GM23338 (cell line): ENCODE data around the gene NDUFAF8. TPM values are rescaled to one million over a fixed set of nuclear protein-coding genes. Genes with fewer than 3 reads are reported as not detected.

Experiments used
- ATAC-seq: fragments of 200-7000 bp; cut with Tn5 transposase; 3 replicates; pipeline ENCODE4 v1.9.1; 2020
- DNase-seq: peaks from one replicate; pipeline ENCODE4 v3.0.0-alpha.2; 2015; ENCODE audit warnings: low spot score
- H2AFZ ChIP-seq: fragments of 200-600 bp; sonication (generic); 2 replicates; pipeline ENCODE4 v1.8.0; 2016; ENCODE audit warnings: antibody characterized with exemption, mild to moderate bottlenecking, moderate library complexity
- H3F3A ChIP-seq: fragments of 200-600 bp; sonication (generic); replicated peaks from 2 replicates; pipeline ENCODE4 v1.8.0; 2017; ENCODE audit warnings: antibody characterized with exemption, mixed run types, low read depth
- H3K27ac ChIP-seq: fragments of 200-600 bp; sonication (generic); 2 replicates; pipeline ENCODE4 v1.6.1; 2016; ENCODE audit warnings: low read depth
- H3K27me3 ChIP-seq: fragments of 200-600 bp; sonication (generic); 2 replicates; pipeline ENCODE4 v1.8.0; 2016; ENCODE audit warnings: mild to moderate bottlenecking, mixed run types, moderate library complexity; ENCODE audit not compliant: insufficient read depth
- H3K36me3 ChIP-seq: fragments of 200-600 bp; sonication (generic); 2 replicates; pipeline ENCODE4 v1.8.0; 2016; ENCODE audit warnings: mild to moderate bottlenecking; ENCODE audit not compliant: insufficient read depth
- H3K4me1 ChIP-seq: fragments of 200-600 bp; sonication (generic); 2 replicates; pipeline ENCODE4 v1.8.0; 2016; ENCODE audit warnings: mild to moderate bottlenecking, moderate library complexity; ENCODE audit not compliant: insufficient read depth
- H3K4me2 ChIP-seq: fragments of 200-600 bp; sonication (generic); 2 replicates; pipeline ENCODE4 v1.7.1; 2017; ENCODE audit warnings: mixed run types
- H3K4me3 ChIP-seq: fragments of 200-600 bp; sonication (generic); 2 replicates; pipeline ENCODE4 v1.6.1; 2016; ENCODE audit warnings: mixed run types
- H3K79me2 ChIP-seq: fragments of 200-600 bp; sonication (generic); replicated peaks from 2 replicates; pipeline ENCODE4 v1.8.0; 2017; ENCODE audit warnings: mild to moderate bottlenecking; ENCODE audit not compliant: insufficient read depth
- H3K9me2 ChIP-seq: fragments of 200-600 bp; sonication (generic); 2 replicates; pipeline ENCODE4 v1.8.0; 2017; ENCODE audit not compliant: insufficient read depth
- H4K20me1 ChIP-seq: fragments of 200-600 bp; sonication (generic); replicated peaks from 2 replicates; pipeline ENCODE4 v1.8.0; 2017; ENCODE audit warnings: mild to moderate bottlenecking; ENCODE audit not compliant: insufficient read depth
- H3K27ac Mint-ChIP-seq: 2 replicates; pipeline ENCODE4 v1.8.0; 2020; ENCODE audit warnings: inconsistent platforms, mild to moderate bottlenecking, moderate library complexity, mixed read lengths
- H3K27me3 Mint-ChIP-seq: 3 replicates; pipeline ENCODE4 v1.8.0; 2022; ENCODE audit warnings: low read depth, mild to moderate bottlenecking, moderate library complexity, mixed read lengths, inconsistent platforms; ENCODE audit not compliant: insufficient read depth, poor library complexity
- H3K36me3 Mint-ChIP-seq: 3 replicates; pipeline ENCODE4 v1.8.0; 2021; ENCODE audit warnings: low read depth, mild to moderate bottlenecking, inconsistent platforms, moderate library complexity, mixed read lengths
- H3K4me1 Mint-ChIP-seq: 3 replicates; pipeline ENCODE4 v1.8.0; 2020; ENCODE audit warnings: mild to moderate bottlenecking, inconsistent platforms, mixed read lengths
- H3K4me3 Mint-ChIP-seq: 3 replicates; pipeline ENCODE4 v1.8.0; 2021; ENCODE audit warnings: moderate library complexity, mild to moderate bottlenecking, inconsistent platforms, mixed read lengths
- H3K9me3 Mint-ChIP-seq: 3 replicates; pipeline ENCODE4 v1.8.0; 2020; ENCODE audit warnings: moderate library complexity, mild to moderate bottlenecking, inconsistent platforms, mixed read lengths
- EZH2 ChIP-seq: fragments of 200-600 bp; sonication (generic); IDR thresholded peaks from one replicate; pipeline ENCODE4 v1.8.0; 2017; ENCODE audit warnings: antibody characterized with exemption, mild to moderate bottlenecking, low read depth; ENCODE audit not compliant: unreplicated experiment
- STAT1 ChIP-seq: IDR thresholded peaks from one replicate; pipeline ENCODE4 v1.6.1; 2016; ENCODE audit warnings: antibody characterized with exemption; ENCODE audit not compliant: unreplicated experiment
- ZNF462 ChIP-seq: fragments of 250-450 bp; sonication (Bioruptor Pico); IDR thresholded peaks from 2 replicates; pipeline ENCODE4 v1.5.0; 2020; ENCODE audit warnings: mild to moderate bottlenecking, moderate library complexity
- polyA plus RNA-seq: library from polyadenylated mRNA; unstranded; fragments of >200 nt; fragmentation: Nextera tagmentation; extraction: Ambion mirVana; gene quantifications from 2 replicates; pipeline ENCODE4 v1.2.1, GENCODE V29; 2016
- total RNA-seq: library from RNA; depleted of rRNA; stranded (reverse); fragments of >200 nt; shearing (Covaris generic); gene quantifications from 2 replicates; pipeline ENCODE4 v1.2.3, GENCODE V29; 2014

Gene NDUFAF8
- total and polyA plus RNA-seq, 2 experiments from 2014 or later, result 21.5 to 156 TPM

- TF ChIP-seq ZNF462 (CRISPR knock-in tag), result no peak
- TF ChIP-seq EZH2, result no peak
Measured at GRCh38 chr17:81261096-81261495, 22.0 kb downstream of the NDUFAF8 start (continued).

- no peak overlapping the region for H3K4me2 ChIP-seq
- H2AFZ ChIP-seq, result no peak overlapping the region
- no peak overlapping the region for H3K4me3 Mint-ChIP-seq
- peaks cover 8% of the 10 kb centered on the region for H3K27me3 Mint-ChIP-seq
- no peaks in the 10 kb centered on the region for H3K9me2 ChIP-seq
- no peaks in the 10 kb centered on the region for H4K20me1 ChIP-seq
- no peak for TF ChIP-seq STAT1
- ATAC-seq (no peak), DNase-seq (no peak)
- H3K4me1 ChIP-seq, result no peaks in the 10 kb centered on the region
- H3K27me3 ChIP-seq, result no peaks in the 10 kb centered on the region
- H3K9me3 Mint-ChIP-seq, result no peaks in the 10 kb centered on the region
- H3K4me1 Mint-ChIP-seq, result no peaks in the 10 kb centered on the region; the same call in 2 of the 3 replicates
- no peak overlapping the region for H3K27ac ChIP-seq
- H3F3A ChIP-seq, result no peaks in the 10 kb centered on the region
- H3K36me3 Mint-ChIP-seq, result peaks cover 3% of the 10 kb centered on the region; the same call in 2 of the 3 replicates
- no peaks in the 10 kb centered on the region for H3K79me2 ChIP-seq
- no peak overlapping the region for H3K27ac Mint-ChIP-seq
- H3K36me3 ChIP-seq, result no peaks in the 10 kb centered on the region
- no peak overlapping the region for H3K4me3 ChIP-seq
Measured at GRCh38 chr17:81261582-81262336, 22.6 kb downstream of the NDUFAF8 start.
